B cell (primary cell): Measurements from ENCODE around the gene CAMK4.

Source experiments
- EZH2 ChIP-seq: IDR thresholded peaks from 2 replicates; pipeline ENCODE4 v1.6.1; 2012; ENCODE audit warnings: borderline replicate concordance, low read depth, mild to moderate bottlenecking, moderate library complexity, low read length; ENCODE audit not compliant: insufficient read depth, poor library complexity, severe bottlenecking
- TF ChIP-seq, protein P1 (sequence below): fragments of 200-600 bp; IDR thresholded peaks from one replicate; pipeline ENCODE4 v1.8.0; 2022; ENCODE audit warnings: antibody characterized with exemption, mild to moderate bottlenecking

- TF ChIP-seq, protein P1, sequence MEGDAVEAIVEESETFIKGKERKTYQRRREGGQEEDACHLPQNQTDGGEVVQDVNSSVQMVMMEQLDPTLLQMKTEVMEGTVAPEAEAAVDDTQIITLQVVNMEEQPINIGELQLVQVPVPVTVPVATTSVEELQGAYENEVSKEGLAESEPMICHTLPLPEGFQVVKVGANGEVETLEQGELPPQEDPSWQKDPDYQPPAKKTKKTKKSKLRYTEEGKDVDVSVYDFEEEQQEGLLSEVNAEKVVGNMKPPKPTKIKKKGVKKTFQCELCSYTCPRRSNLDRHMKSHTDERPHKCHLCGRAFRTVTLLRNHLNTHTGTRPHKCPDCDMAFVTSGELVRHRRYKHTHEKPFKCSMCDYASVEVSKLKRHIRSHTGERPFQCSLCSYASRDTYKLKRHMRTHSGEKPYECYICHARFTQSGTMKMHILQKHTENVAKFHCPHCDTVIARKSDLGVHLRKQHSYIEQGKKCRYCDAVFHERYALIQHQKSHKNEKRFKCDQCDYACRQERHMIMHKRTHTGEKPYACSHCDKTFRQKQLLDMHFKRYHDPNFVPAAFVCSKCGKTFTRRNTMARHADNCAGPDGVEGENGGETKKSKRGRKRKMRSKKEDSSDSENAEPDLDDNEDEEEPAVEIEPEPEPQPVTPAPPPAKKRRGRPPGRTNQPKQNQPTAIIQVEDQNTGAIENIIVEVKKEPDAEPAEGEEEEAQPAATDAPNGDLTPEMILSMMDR = no peak
- TF ChIP-seq EZH2 = no peak
Measured at GRCh38 chr5:111197523-111197922, 26.7 kb upstream of the CAMK4 start.
